SJSA1 (cell line): ENCODE results near the gene DIP2C. TPM values are rescaled to one million over a fixed set of nuclear protein-coding genes. Genes with fewer than 3 reads are reported as not detected.

Source experiments
- DNase-seq, 2 experiments: peaks; one replicate each; pipeline ENCODE4 v3.0.0-alpha.2; 2015 to 2020; ENCODE audit warnings: low spot score in 2 of 2, low read depth in 1 of 2
- H3K27ac ChIP-seq: fragments of 250-450 bp; sonication (Bioruptor Pico); 2 replicates; pipeline ENCODE4 v1.5.1; 2020; ENCODE audit warnings: mild to moderate bottlenecking, moderate library complexity
- H3K27me3 ChIP-seq: fragments of 250-450 bp; sonication (Bioruptor Pico); replicated peaks from 2 replicates; pipeline ENCODE4 v1.5.1; 2020; ENCODE audit warnings: mild to moderate bottlenecking, moderate library complexity
- H3K36me3 ChIP-seq: fragments of 250-450 bp; sonication (Bioruptor Pico); 2 replicates; pipeline ENCODE4 v1.5.1; 2020; ENCODE audit warnings: mild to moderate bottlenecking
- H3K4me1 ChIP-seq: fragments of 250-450 bp; sonication (Bioruptor Pico); replicated peaks from 2 replicates; pipeline ENCODE4 v1.6.1; 2021; ENCODE audit warnings: mild to moderate bottlenecking
- H3K4me3 ChIP-seq: fragments of 250-450 bp; sonication (Bioruptor Pico); 2 replicates; pipeline ENCODE4 v1.5.1; 2020; ENCODE audit warnings: mild to moderate bottlenecking
- H3K9me3 ChIP-seq: fragments of 250-450 bp; sonication (Bioruptor Pico); replicated peaks from 2 replicates; pipeline ENCODE4 v1.5.1; 2020; ENCODE audit warnings: mild to moderate bottlenecking
- total RNA-seq: library from RNA; depleted of rRNA; stranded (reverse); fragments of >200 nt; shearing (Covaris generic); gene quantifications from 2 replicates; pipeline ENCODE4 v1.2.3, GENCODE V29; 2014

The DIP2C gene
- total RNA-seq, 1 experiment from 2014 or later = 17.5 TPM

- H3K27me3 ChIP-seq = no peaks in the 10 kb centered on the region
- no peak overlapping the region for H3K4me3 ChIP-seq
- H3K36me3 ChIP-seq = peaks cover 41% of the 10 kb centered on the region
- DNase-seq = peak in 1 of 2 experiments; percentile 31
- no peak overlapping the region for H3K27ac ChIP-seq
- no peaks in the 10 kb centered on the region for H3K4me1 ChIP-seq
- no peaks in the 10 kb centered on the region for H3K9me3 ChIP-seq
Observed at GRCh38 chr10:391847-392704, 297.4 kb downstream of the DIP2C start.

- Histone ChIP-seq H3K36me3 (peaks cover 46% of the 10 kb centered on the region), H3K27ac (no peak overlapping the region), H3K9me3 (no peaks in the 10 kb centered on the region), H3K4me1 (no peaks in the 10 kb centered on the region), H3K27me3 (no peaks in the 10 kb centered on the region), H3K4me3 (no peak overlapping the region)
- no peak for DNase-seq
Observed at GRCh38 chr10:391305-391704, 298.2 kb downstream of the DIP2C start.

- no peak overlapping the region for H3K4me3 ChIP-seq
- H3K27me3 ChIP-seq = no peaks in the 10 kb centered on the region
- H3K4me1 ChIP-seq = no peaks in the 10 kb centered on the region
- no peak for DNase-seq
- no peaks in the 10 kb centered on the region for H3K9me3 ChIP-seq
- no peak overlapping the region for H3K27ac ChIP-seq
- peaks cover 50% of the 10 kb centered on the region for H3K36me3 ChIP-seq
Observed at GRCh38 chr10:390449-391100, 298.9 kb downstream of the DIP2C start.

- Histone ChIP-seq H3K27ac (no peak overlapping the region), H3K36me3 (peaks cover 53% of the 10 kb centered on the region), H3K9me3 (no peaks in the 10 kb centered on the region), H3K27me3 (no peaks in the 10 kb centered on the region), H3K4me1 (no peaks in the 10 kb centered on the region), H3K4me3 (no peak overlapping the region)
- DNase-seq = peak in 1 of 2 experiments; percentile 28
Observed at GRCh38 chr10:389836-390448, 299.5 kb downstream of the DIP2C start.

- Histone ChIP-seq H3K9me3 (no peaks in the 10 kb centered on the region), H3K27ac (no peak overlapping the region), H3K4me1 (no peaks in the 10 kb centered on the region), H3K36me3 (peaks cover 59% of the 10 kb centered on the region), H3K27me3 (no peaks in the 10 kb centered on the region), H3K4me3 (no peak overlapping the region)
- no peak for DNase-seq
Observed at GRCh38 chr10:389261-389790, 300.1 kb downstream of the DIP2C start.

- Histone ChIP-seq H3K9me3 (no peaks in the 10 kb centered on the region), H3K36me3 (peaks cover 60% of the 10 kb centered on the region), H3K27me3 (no peaks in the 10 kb centered on the region), H3K4me3 (no peak overlapping the region), H3K27ac (no peak overlapping the region), H3K4me1 (no peaks in the 10 kb centered on the region)
- DNase-seq = peak in 1 of 2 experiments; percentile 31
Observed at GRCh38 chr10:388661-389045, 300.8 kb downstream of the DIP2C start.

- H3K27ac ChIP-seq = no peak overlapping the region
- H3K36me3 ChIP-seq = peaks cover 64% of the 10 kb centered on the region
- H3K4me1 ChIP-seq = no peaks in the 10 kb centered on the region
- no peak overlapping the region for H3K4me3 ChIP-seq
- DNase-seq = no peak
- H3K9me3 ChIP-seq = no peaks in the 10 kb centered on the region
- H3K27me3 ChIP-seq = no peaks in the 10 kb centered on the region
Observed at GRCh38 chr10:387909-388660, 301.4 kb downstream of the DIP2C start.

- Histone ChIP-seq H3K36me3 (peaks cover 65% of the 10 kb centered on the region), H3K27ac (no peak overlapping the region), H3K4me1 (no peaks in the 10 kb centered on the region), H3K27me3 (no peaks in the 10 kb centered on the region), H3K4me3 (no peak overlapping the region), H3K9me3 (no peaks in the 10 kb centered on the region)
- no peak for DNase-seq
Observed at GRCh38 chr10:387593-387891, 301.9 kb downstream of the DIP2C start.

- no peaks in the 10 kb centered on the region for H3K4me1 ChIP-seq
- H3K4me3 ChIP-seq = no peak overlapping the region
- H3K27me3 ChIP-seq = no peaks in the 10 kb centered on the region
- H3K27ac ChIP-seq = no peak overlapping the region
- H3K9me3 ChIP-seq = no peaks in the 10 kb centered on the region
- peaks cover 70% of the 10 kb centered on the region for H3K36me3 ChIP-seq
- no peak for DNase-seq
Observed at GRCh38 chr10:386771-387592, 302.5 kb downstream of the DIP2C start.

GRCh38 chr10:385571-386300 is 303.7 kb downstream of the DIP2C start:
- Histone ChIP-seq H3K9me3 (no peaks in the 10 kb centered on the region), H3K4me3 (no peak overlapping the region), H3K27ac (no peak overlapping the region), H3K4me1 (no peaks in the 10 kb centered on the region), H3K27me3 (no peaks in the 10 kb centered on the region), H3K36me3 (peaks cover 75% of the 10 kb centered on the region)
- peak in 1 of 2 experiments; percentile 1 for DNase-seq

GRCh38 chr10:384538-385305 is 304.7 kb downstream of the DIP2C start:
- H3K27ac ChIP-seq = no peak overlapping the region
- no peaks in the 10 kb centered on the region for H3K9me3 ChIP-seq
- no peaks in the 10 kb centered on the region for H3K4me1 ChIP-seq
- no peak for DNase-seq
- no peak overlapping the region for H3K4me3 ChIP-seq
- H3K27me3 ChIP-seq = no peaks in the 10 kb centered on the region
- peaks cover 69% of the 10 kb centered on the region for H3K36me3 ChIP-seq

- H3K4me1 ChIP-seq = no peaks in the 10 kb centered on the region
- no peaks in the 10 kb centered on the region for H3K27me3 ChIP-seq
- H3K36me3 ChIP-seq = peaks cover 69% of the 10 kb centered on the region
- no peak overlapping the region for H3K27ac ChIP-seq
- peaks cover 1% of the 10 kb centered on the region; the same call in 1 of the 2 replicates for H3K9me3 ChIP-seq
- no peak for DNase-seq
- no peak overlapping the region for H3K4me3 ChIP-seq
Observed at GRCh38 chr10:383519-383918, 305.9 kb downstream of the DIP2C start.
